ENCODE measurements around the gene SSTR5.

Gene SSTR5

GRCh38 chr16:1049113-1049975 is 23.2 kb upstream of the SSTR5 start:
- H3K4me3 ChIP-seq (replicated peaks; ENCODE audit: low read depth, low read length), result no peak overlapping the region
- no peak for DNase-seq (ENCODE audit: low read depth)
- no peak for TF ChIP-seq CTCF (IDR thresholded peaks at IDR 0.05; ENCODE audit: low read length, missing control alignments)

GRCh38 chr16:1049976-1050247 is 22.6 kb upstream of the SSTR5 start:
- TF ChIP-seq CTCF (IDR thresholded peaks at IDR 0.05; ENCODE audit: low read length, missing control alignments), result no peak
- H3K4me3 ChIP-seq (replicated peaks; ENCODE audit: low read depth, low read length), result no peak overlapping the region

GRCh38 chr16:1050516-1050915 is 22.0 kb upstream of the SSTR5 start:
- no peak overlapping the region for H3K4me3 ChIP-seq (replicated peaks; ENCODE audit: low read depth, low read length)
- DNase-seq (ENCODE audit: low read depth), result no peak
- TF ChIP-seq CTCF (IDR thresholded peaks at IDR 0.05; ENCODE audit: low read length, missing control alignments), result no peak

More at GRCh38 chr16:1049976-1050247, 22.6 kb upstream of the SSTR5 start:
- no peak for DNase-seq (ENCODE audit: low read depth)

- no peak for DNase-seq (ENCODE audit: low read depth)
- TF ChIP-seq CTCF (IDR thresholded peaks at IDR 0.05; ENCODE audit: low read length, missing control alignments), result no peak
- H3K4me3 ChIP-seq (replicated peaks; ENCODE audit: low read depth, low read length), result no peak overlapping the region
Observed at GRCh38 chr16:1050921-1051320, 21.6 kb upstream of the SSTR5 start.

GRCh38 chr16:1051446-1051845 is 21.1 kb upstream of the SSTR5 start:
- no peak for TF ChIP-seq CTCF (IDR thresholded peaks at IDR 0.05; ENCODE audit: low read length, missing control alignments)
- no peak for DNase-seq (ENCODE audit: low read depth)
- H3K4me3 ChIP-seq (replicated peaks; ENCODE audit: low read depth, low read length), result no peak overlapping the region

- no peak for DNase-seq (ENCODE audit: low read depth)
Observed at GRCh38 chr16:1052721-1053120, 19.8 kb upstream of the SSTR5 start.

More at GRCh38 chr16:1052721-1053120, 19.8 kb upstream of the SSTR5 start:
- no peak for TF ChIP-seq CTCF (IDR thresholded peaks at IDR 0.05; ENCODE audit: low read length, missing control alignments)
- H3K4me3 ChIP-seq (replicated peaks; ENCODE audit: low read depth, low read length), result no peak overlapping the region
